SJSA1 (cell line): ENCODE data around the gene POC1A. TPM values are rescaled to one million over a fixed set of nuclear protein-coding genes. Genes with fewer than 3 reads are reported as not detected.

Source experiments
- DNase-seq, 2 experiments: peaks; one replicate each; pipeline ENCODE4 v3.0.0-alpha.2; 2015 to 2020; ENCODE audit warnings: low spot score in 2 of 2, low read depth in 1 of 2
- H3K27ac ChIP-seq: fragments of 250-450 bp; sonication (Bioruptor Pico); 2 replicates; pipeline ENCODE4 v1.5.1; 2020; ENCODE audit warnings: mild to moderate bottlenecking, moderate library complexity
- H3K27me3 ChIP-seq: fragments of 250-450 bp; sonication (Bioruptor Pico); replicated peaks from 2 replicates; pipeline ENCODE4 v1.5.1; 2020; ENCODE audit warnings: mild to moderate bottlenecking, moderate library complexity
- H3K36me3 ChIP-seq: fragments of 250-450 bp; sonication (Bioruptor Pico); 2 replicates; pipeline ENCODE4 v1.5.1; 2020; ENCODE audit warnings: mild to moderate bottlenecking
- H3K4me1 ChIP-seq: fragments of 250-450 bp; sonication (Bioruptor Pico); replicated peaks from 2 replicates; pipeline ENCODE4 v1.6.1; 2021; ENCODE audit warnings: mild to moderate bottlenecking
- H3K4me3 ChIP-seq: fragments of 250-450 bp; sonication (Bioruptor Pico); 2 replicates; pipeline ENCODE4 v1.5.1; 2020; ENCODE audit warnings: mild to moderate bottlenecking
- H3K9me3 ChIP-seq: fragments of 250-450 bp; sonication (Bioruptor Pico); replicated peaks from 2 replicates; pipeline ENCODE4 v1.5.1; 2020; ENCODE audit warnings: mild to moderate bottlenecking
- total RNA-seq: library from RNA; depleted of rRNA; stranded (reverse); fragments of >200 nt; shearing (Covaris generic); gene quantifications from 2 replicates; pipeline ENCODE4 v1.2.3, GENCODE V29; 2014; rRNA removed

POC1A gene
- total RNA-seq, 1 experiment from 2014 or later, result 14.2 TPM

GRCh38 chr3:52030714-52031310 is 123.4 kb downstream of the POC1A start:
- H3K27ac ChIP-seq, result no peak overlapping the region

GRCh38 chr3:52029535-52029934 is 124.7 kb downstream of the POC1A start:
- no peak for DNase-seq
- H3K4me3 ChIP-seq, result no peak overlapping the region
- H3K27me3 ChIP-seq, result no peaks in the 10 kb centered on the region
- no peaks in the 10 kb centered on the region for H3K9me3 ChIP-seq
- H3K36me3 ChIP-seq, result no peaks in the 10 kb centered on the region
- H3K4me1 ChIP-seq, result no peaks in the 10 kb centered on the region
- H3K27ac ChIP-seq, result no peak overlapping the region

More at GRCh38 chr3:52030714-52031310, 123.4 kb downstream of the POC1A start:
- DNase-seq, result no peak
- Histone ChIP-seq H3K36me3 (no peaks in the 10 kb centered on the region), H3K27me3 (no peaks in the 10 kb centered on the region), H3K4me1 (no peaks in the 10 kb centered on the region), H3K9me3 (no peaks in the 10 kb centered on the region), H3K4me3 (no peak overlapping the region)

GRCh38 chr3:52029053-52029452 is 125.2 kb downstream of the POC1A start:
- Histone ChIP-seq H3K36me3 (no peaks in the 10 kb centered on the region), H3K27ac (no peak overlapping the region), H3K4me3 (no peak overlapping the region), H3K9me3 (no peaks in the 10 kb centered on the region), H3K27me3 (no peaks in the 10 kb centered on the region), H3K4me1 (no peaks in the 10 kb centered on the region)
- DNase-seq, result no peak

- no peak overlapping the region for H3K4me3 ChIP-seq
- H3K4me1 ChIP-seq, result no peaks in the 10 kb centered on the region
- no peak for DNase-seq
- H3K27me3 ChIP-seq, result no peaks in the 10 kb centered on the region
- no peaks in the 10 kb centered on the region for H3K9me3 ChIP-seq
- H3K36me3 ChIP-seq, result no peaks in the 10 kb centered on the region
- H3K27ac ChIP-seq, result no peak overlapping the region
These were observed 125.7 kb downstream of the POC1A start for GRCh38 chr3:52028572-52028971.

- no peak overlapping the region for H3K27ac ChIP-seq
- no peak overlapping the region for H3K4me3 ChIP-seq
- no peaks in the 10 kb centered on the region for H3K36me3 ChIP-seq
- H3K9me3 ChIP-seq, result no peaks in the 10 kb centered on the region
- no peak for DNase-seq
- no peaks in the 10 kb centered on the region for H3K4me1 ChIP-seq
- H3K27me3 ChIP-seq, result no peaks in the 10 kb centered on the region
These were observed 128.2 kb downstream of the POC1A start for GRCh38 chr3:52026041-52026440.

- no peak for DNase-seq
- H3K4me1 ChIP-seq, result no peaks in the 10 kb centered on the region
- no peaks in the 10 kb centered on the region for H3K27me3 ChIP-seq
- no peak overlapping the region for H3K27ac ChIP-seq
- no peaks in the 10 kb centered on the region for H3K36me3 ChIP-seq
- H3K4me3 ChIP-seq, result no peak overlapping the region
- no peaks in the 10 kb centered on the region for H3K9me3 ChIP-seq
These were observed 128.8 kb downstream of the POC1A start for GRCh38 chr3:52025453-52025852.

Other genes with a start within 250 kb of the POC1A start
- gene RRP9, start 212.5 kb downstream of the POC1A start, total RNA-seq, result 41.0 and 45.5 TPM in 2 replicates
- gene PARP3, start 212.1 kb downstream of the POC1A start, total RNA-seq, result 14.7 and 17.9 TPM in 2 replicates
- not detected in 2 replicates for gene GPR62, start 199.0 kb downstream of the POC1A start, total RNA-seq
- gene PCBP4, start 187.0 kb downstream of the POC1A start, total RNA-seq, result 75.3 and 138 TPM in 2 replicates
- 26.6 and 31.0 TPM in 2 replicates for gene ABHD14B, start 180.4 kb downstream of the POC1A start, total RNA-seq
- gene ABHD14A, start 179.4 kb downstream of the POC1A start, total RNA-seq, result 2.3 and 13.2 TPM in 2 replicates
- gene ACY1, start 170.9 kb downstream of the POC1A start, total RNA-seq, result 11.0 and 19.0 TPM in 2 replicates
- 462 and 868 TPM in 2 replicates for gene RPL29, start 158.5 kb downstream of the POC1A start, total RNA-seq
- gene DUSP7, start 97.9 kb downstream of the POC1A start, total RNA-seq, result 7.9 and 13.3 TPM in 2 replicates
- gene ALAS1, start 43.7 kb upstream of the POC1A start, total RNA-seq, result 26.6 and 44.8 TPM in 2 replicates
- gene TLR9, start 71.2 kb upstream of the POC1A start, total RNA-seq, result not detected in 2 replicates
- 61.1 and 66.5 TPM in 2 replicates for gene TWF2, start 84.7 kb upstream of the POC1A start, total RNA-seq
- 5.5 and 7.7 TPM in 2 replicates for gene PPM1M, start 91.3 kb upstream of the POC1A start, total RNA-seq
- 24.1 and 37.0 TPM in 2 replicates for gene WDR82, start 124.2 kb upstream of the POC1A start, total RNA-seq
- 3.7 and 6.1 TPM in 2 replicates for gene GLYCTK, start 133.4 kb upstream of the POC1A start, total RNA-seq
- gene DNAH1, start 161.9 kb upstream of the POC1A start, total RNA-seq, result 0.47 and 1.1 TPM in 2 replicates